Tibial artery (tissue), 4 donors: ENCODE measurements around the gene AGBL1.

Source experiments
- DNase-seq, 2 donors: peaks; one replicate each; pipeline ENCODE4 v3.0.0-alpha.2; 2019
- H3K27ac ChIP-seq, 2 donors: fragments of 200-600 bp; sonication (generic) in 1 of 2; 1 replicate in 1 of 2; 2 replicates in 1 of 2; pipeline ENCODE4 v1.5.1; 2018 to 2019; ENCODE audit warnings: mild to moderate bottlenecking in 1 of 2
- H3K27me3 ChIP-seq, 2 donors: fragments of 200-600 bp; sonication (generic) in 1 of 2; one replicate each; pipeline versions ENCODE4 v1.5.1 to v1.6.0; 2016 to 2019
- H3K36me3 ChIP-seq, 3 donors: fragments of 200-600 bp; sonication (generic) in 2 of 3; one replicate each; pipeline ENCODE4 v1.5.1; 2016 to 2019; ENCODE audit warnings: mild to moderate bottlenecking in 2 of 3
- H3K4me1 ChIP-seq, 4 donors: fragments of 200-600 bp; sonication (generic) in 2 of 4; 1 replicate in 3 of 4; 2 replicates in 1 of 4; pipeline ENCODE4 v1.5.1; 2016 to 2019
- H3K4me3 ChIP-seq, 2 donors: fragments of 200-600 bp; sonication (generic) in 1 of 2; 1 replicate in 1 of 2; 2 replicates in 1 of 2; pipeline ENCODE4 v1.5.1; 2018 to 2019; ENCODE audit warnings: mild to moderate bottlenecking in 2 of 2
- H3K9me3 ChIP-seq, 3 donors: fragments of 200-600 bp; sonication (generic) in 1 of 3; one replicate each; pipeline ENCODE4 v1.5.1; 2016 to 2019
- CTCF ChIP-seq, 2 experiments: fragments of 200-600 bp in 1 of 2; fragments of 450-650 bp in 1 of 2; IDR thresholded peaks; one replicate each; pipeline ENCODE4 v1.5.1; 2017 to 2019; ENCODE audit warnings: antibody characterized with exemption in 2 of 2, mild to moderate bottlenecking in 1 of 2, moderate library complexity in 1 of 2
- intact Hi-C: fragments of 100-400 bp; cut with DNase I; formaldehyde crosslinking; loops from one replicate; pipeline ENCODE4 v1.15.0; 2023; ENCODE audit warnings: low total_unique reads

AGBL1 gene

GRCh38 chr15:86362555-86362954 lies 282.9 kb downstream of the AGBL1 start:
- intact Hi-C loops = no loop called here
- no peaks in the 10 kb centered on the region for H3K9me3 ChIP-seq
- H3K36me3 ChIP-seq = no peaks in the 10 kb centered on the region
- no peaks in the 10 kb centered on the region for H3K27me3 ChIP-seq
- H3K27ac ChIP-seq = no peak overlapping the region
- DNase-seq = no peak
- H3K4me1 ChIP-seq = no peaks in the 10 kb centered on the region
- H3K4me3 ChIP-seq = no peak overlapping the region
- TF ChIP-seq CTCF (IDR thresholded peaks at IDR 0.05) = no peak

- intact Hi-C loops = no loop called here
- H3K27ac ChIP-seq = no peak overlapping the region
- DNase-seq = no peak
- H3K27me3 ChIP-seq = no peaks in the 10 kb centered on the region
- H3K4me1 ChIP-seq = no peaks in the 10 kb centered on the region
- no peak overlapping the region for H3K4me3 ChIP-seq
- TF ChIP-seq CTCF (IDR thresholded peaks at IDR 0.05) = no peak
- no peaks in the 10 kb centered on the region for H3K36me3 ChIP-seq
- peaks cover 0 to 5% (median 3%) of the 10 kb centered on the region in 3 donors for H3K9me3 ChIP-seq
These were observed 293.5 kb downstream of the AGBL1 start for GRCh38 chr15:86373147-86373546.

GRCh38 chr15:86375733-86376280 lies 296.1 kb downstream of the AGBL1 start:
- no peaks in the 10 kb centered on the region for H3K36me3 ChIP-seq
- no peak overlapping the region for H3K4me3 ChIP-seq
- no peaks in the 10 kb centered on the region for H3K4me1 ChIP-seq
- H3K27ac ChIP-seq = no peak overlapping the region
- no peaks in the 10 kb centered on the region for H3K27me3 ChIP-seq
- TF ChIP-seq CTCF (IDR thresholded peaks at IDR 0.05) = no peak
- intact Hi-C loops = no loop called here
- H3K9me3 ChIP-seq = peaks cover 0 to 5% (median 3%) of the 10 kb centered on the region in 3 donors
- DNase-seq = no peak

- no peak for DNase-seq
- peaks cover 0 to 5% (median 3%) of the 10 kb centered on the region in 3 donors for H3K9me3 ChIP-seq
- H3K27me3 ChIP-seq = no peaks in the 10 kb centered on the region
- H3K36me3 ChIP-seq = no peaks in the 10 kb centered on the region
- no peaks in the 10 kb centered on the region for H3K4me1 ChIP-seq
- TF ChIP-seq CTCF (IDR thresholded peaks at IDR 0.05) = no peak
- no peak overlapping the region for H3K4me3 ChIP-seq
- H3K27ac ChIP-seq = no peak overlapping the region
- intact Hi-C loops = no loop called here
These were observed 298.2 kb downstream of the AGBL1 start for GRCh38 chr15:86377914-86378313.

GRCh38 chr15:86382341-86382740 lies 302.7 kb downstream of the AGBL1 start:
- Histone ChIP-seq H3K36me3 (no peaks in the 10 kb centered on the region), H3K4me3 (no peak overlapping the region), H3K4me1 (no peaks in the 10 kb centered on the region), H3K9me3 (no peaks in the 10 kb centered on the region), H3K27me3 (no peaks in the 10 kb centered on the region), H3K27ac (no peak overlapping the region)
- intact Hi-C loops = no loop called here
- DNase-seq = no peak
- no peak for TF ChIP-seq CTCF (IDR thresholded peaks at IDR 0.05)

GRCh38 chr15:86383611-86384010 lies 303.9 kb downstream of the AGBL1 start:
- Histone ChIP-seq H3K4me1 (no peaks in the 10 kb centered on the region), H3K4me3 (no peak overlapping the region), H3K9me3 (no peaks in the 10 kb centered on the region), H3K27me3 (no peaks in the 10 kb centered on the region), H3K36me3 (no peaks in the 10 kb centered on the region), H3K27ac (no peak overlapping the region)
- no peak for DNase-seq
- intact Hi-C loops = no loop called here
- no peak for TF ChIP-seq CTCF (IDR thresholded peaks at IDR 0.05)
